ENCODE measurements around the gene ANXA11. TPM values are rescaled to one million over a fixed set of nuclear protein-coding genes. Genes with fewer than 3 reads are reported as not detected.

ANXA11 gene
- total and polyA plus RNA-seq, 12 donors = 39.0 to 249 (median 73.2) TPM

GRCh38 chr10:80108576-80109239 lies 96.6 kb downstream of the ANXA11 start:
- DNase-seq = no peak
- Histone ChIP-seq H3K36me3 (replicated peaks in 1 of 2) (no peaks in the 10 kb centered on the region), H3K9me3 (replicated peaks in 1 of 3) (peaks cover 0 to 13% (median 0%) of the 10 kb centered on the region in 3 donors), H3K27ac (no peak overlapping the region), H3K27me3 (no peaks in the 10 kb centered on the region), H3K4me3 (no peak overlapping the region), H3K4me1 (replicated peaks in 1 of 2) (no peaks in the 10 kb centered on the region)
- intact Hi-C loops (cut with DNase I) = no loop called here
- WGBS, 4 donors = 88 to 94% (median 91%) methylated on average over 8 of the region's 8 CpGs
- no peak for TF ChIP-seq CTCF (IDR thresholded peaks at IDR 0.05)
- TF ChIP-seq POLR2A (IDR thresholded peaks at IDR 0.05) = no peak

- Histone ChIP-seq H3K27ac (peak overlapping the region in 2 of 5 donors; percentile 2 to 55), H3K4me3 (no peak overlapping the region), H3K9me3 (replicated peaks in 1 of 3) (peaks cover 0 to 11% (median 0%) of the 10 kb centered on the region in 3 donors), H3K4me1 (replicated peaks in 1 of 2) (no peaks in the 10 kb centered on the region), H3K36me3 (replicated peaks in 1 of 2) (no peaks in the 10 kb centered on the region), H3K27me3 (no peaks in the 10 kb centered on the region)
- no peak for DNase-seq
- 51 to 58% (median 56%) methylated on average over 8 to 10 of the region's 10 CpGs for WGBS, 4 donors
- intact Hi-C loops (cut with DNase I) = no loop called here
- TF ChIP-seq CTCF (IDR thresholded peaks at IDR 0.05) (no peak), POLR2A (IDR thresholded peaks at IDR 0.05) (no peak)
Measured at GRCh38 chr10:80104066-80104926, 101.0 kb downstream of the ANXA11 start.

Small RNA genes within 50 kb of the gene (small RNA-seq; reads per million reads assigned to genes)
- 0 reads per million in 2 donors for gene RPS12P2

Other genes starting within 250 kb of the ANXA11 start
- gene TMEM254, start 126.9 kb downstream of the ANXA11 start, total RNA-seq = 10 to 100 TPM in 8 of 9 donors, 1 to 10 TPM in 1; 8.8 to 34.3 (median 29.3) TPM
- gene TMEM254, start 126.9 kb downstream of the ANXA11 start, polyA plus RNA-seq = 10 to 100 TPM; 10.2 to 47.2 (median 11.8) TPM
- gene PLAC9, start 72.8 kb downstream of the ANXA11 start, total RNA-seq = 10 to 100 TPM; 11.7 to 26.9 (median 23.5) TPM
- 10 to 100 TPM in 2 of 3 donors, 1 to 10 TPM in 1; 1.8 to 67.6 (median 61.4) TPM for gene PLAC9, start 72.8 kb downstream of the ANXA11 start, polyA plus RNA-seq
- 10 to 100 TPM in 1 of 9 donors, 1 to 10 TPM in 2, under 1 TPM in 5, not detected in 1; 0.29 to 15.1 (median 0.83) TPM for gene MAT1A, start 84.1 kb upstream of the ANXA11 start, total RNA-seq
- gene MAT1A, start 84.1 kb upstream of the ANXA11 start, polyA plus RNA-seq = under 1 TPM; 0.16 to 0.46 (median 0.20) TPM
- gene DYDC1, start 151.2 kb upstream of the ANXA11 start, total RNA-seq = not detected
- not detected for gene DYDC1, start 151.2 kb upstream of the ANXA11 start, polyA plus RNA-seq
- gene DYDC2, start 151.2 kb upstream of the ANXA11 start, total RNA-seq = under 1 TPM in 1 of 9 donors, not detected in 8; 0.33 TPM
- not detected for gene DYDC2, start 151.2 kb upstream of the ANXA11 start, polyA plus RNA-seq
- 100 to 1,000 TPM in 1 of 9 donors, 10 to 100 TPM in 8; 12.7 to 140 (median 23.1) TPM for gene PRXL2A, start 203.0 kb upstream of the ANXA11 start, total RNA-seq
- gene PRXL2A, start 203.0 kb upstream of the ANXA11 start, polyA plus RNA-seq = 10 to 100 TPM; 24.0 to 42.6 (median 35.8) TPM
- gene TSPAN14, start 248.8 kb upstream of the ANXA11 start, total RNA-seq = 100 to 1,000 TPM in 1 of 9 donors, 10 to 100 TPM in 8; 21.7 to 112 (median 53.4) TPM
- gene TSPAN14, start 248.8 kb upstream of the ANXA11 start, polyA plus RNA-seq = 10 to 100 TPM; 13.1 to 19.5 (median 17.9) TPM